RWPE2 (cell line): ENCODE results near the gene TSPAN16.

Experiments
- ATAC-seq: fragments of 200-7000 bp; cut with Tn5 transposase; 3 replicates; pipeline ENCODE4 v1.9.1; 2021; ENCODE audit warnings: low read depth
- DNase-seq: peaks from one replicate; pipeline ENCODE4 v3.0.0-alpha.2; 2020; ENCODE audit warnings: low spot score
- H3K27ac ChIP-seq: fragments of 450-650 bp; 2 replicates; pipeline ENCODE4 v1.5.1; 2017; ENCODE audit warnings: mild to moderate bottlenecking; ENCODE audit not compliant: poor library complexity, severe bottlenecking
- H3K27me3 ChIP-seq: fragments of 250-450 bp; sonication (Bioruptor Pico); 2 replicates; pipeline ENCODE4 v1.5.1; 2021; ENCODE audit warnings: mild to moderate bottlenecking, moderate library complexity; ENCODE audit not compliant: insufficient read depth, poor library complexity, severe bottlenecking
- H3K36me3 ChIP-seq: fragments of 250-450 bp; sonication (Bioruptor Pico); 2 replicates; pipeline ENCODE4 v1.5.1; 2020; ENCODE audit warnings: low read depth, mild to moderate bottlenecking, moderate library complexity
- H3K4me1 ChIP-seq: fragments of 250-450 bp; sonication (Bioruptor Pico); 2 replicates; pipeline ENCODE4 v1.5.1; 2021; ENCODE audit warnings: mild to moderate bottlenecking, moderate library complexity; ENCODE audit not compliant: insufficient read depth, poor library complexity, severe bottlenecking
- H3K4me3 ChIP-seq: fragments of 250-450 bp; sonication (Bioruptor Pico); 2 replicates; pipeline ENCODE4 v1.5.1; 2021; ENCODE audit warnings: mild to moderate bottlenecking, moderate library complexity; ENCODE audit not compliant: severe bottlenecking
- H3K9me3 ChIP-seq: fragments of 250-450 bp; sonication (Bioruptor Pico); 2 replicates; pipeline ENCODE4 v1.5.1; 2021; ENCODE audit warnings: mild to moderate bottlenecking, moderate library complexity; ENCODE audit not compliant: severe bottlenecking
- TF ChIP-seq, protein P1 (sequence below): fragments of 450-650 bp; IDR thresholded peaks from one replicate; pipeline ENCODE4 v1.5.1; 2017; ENCODE audit warnings: mild to moderate bottlenecking, moderate library complexity; ENCODE audit not compliant: poor library complexity, severe bottlenecking

The TSPAN16 gene

DNA sequence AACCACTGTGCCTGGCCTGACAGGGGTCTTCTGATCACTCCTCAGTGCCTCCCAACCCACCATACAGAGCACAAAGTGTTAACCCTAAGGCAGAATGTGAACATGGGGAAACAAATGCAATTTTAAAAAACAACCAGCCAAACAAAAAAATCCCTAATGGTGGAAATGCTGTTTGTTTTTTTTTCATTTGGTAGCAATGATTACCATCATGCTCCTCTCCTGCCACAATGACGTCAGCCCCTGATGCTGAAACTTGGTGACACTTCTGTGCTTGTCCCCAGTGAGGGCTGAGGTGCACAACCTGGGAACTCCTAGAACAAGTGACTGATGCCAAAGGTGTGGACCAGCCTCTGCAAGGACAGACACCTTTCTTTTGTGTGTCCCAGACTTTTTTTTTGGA, 4.0 kb upstream of the TSPAN16 start:
- H3K4me1 ChIP-seq, result no peaks in the 10 kb centered on the region
- TF ChIP-seq, protein P1, sequence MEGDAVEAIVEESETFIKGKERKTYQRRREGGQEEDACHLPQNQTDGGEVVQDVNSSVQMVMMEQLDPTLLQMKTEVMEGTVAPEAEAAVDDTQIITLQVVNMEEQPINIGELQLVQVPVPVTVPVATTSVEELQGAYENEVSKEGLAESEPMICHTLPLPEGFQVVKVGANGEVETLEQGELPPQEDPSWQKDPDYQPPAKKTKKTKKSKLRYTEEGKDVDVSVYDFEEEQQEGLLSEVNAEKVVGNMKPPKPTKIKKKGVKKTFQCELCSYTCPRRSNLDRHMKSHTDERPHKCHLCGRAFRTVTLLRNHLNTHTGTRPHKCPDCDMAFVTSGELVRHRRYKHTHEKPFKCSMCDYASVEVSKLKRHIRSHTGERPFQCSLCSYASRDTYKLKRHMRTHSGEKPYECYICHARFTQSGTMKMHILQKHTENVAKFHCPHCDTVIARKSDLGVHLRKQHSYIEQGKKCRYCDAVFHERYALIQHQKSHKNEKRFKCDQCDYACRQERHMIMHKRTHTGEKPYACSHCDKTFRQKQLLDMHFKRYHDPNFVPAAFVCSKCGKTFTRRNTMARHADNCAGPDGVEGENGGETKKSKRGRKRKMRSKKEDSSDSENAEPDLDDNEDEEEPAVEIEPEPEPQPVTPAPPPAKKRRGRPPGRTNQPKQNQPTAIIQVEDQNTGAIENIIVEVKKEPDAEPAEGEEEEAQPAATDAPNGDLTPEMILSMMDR, result no peak
- no peaks in the 10 kb centered on the region for H3K27me3 ChIP-seq
- no peaks in the 10 kb centered on the region for H3K36me3 ChIP-seq
- no peak overlapping the region for H3K4me3 ChIP-seq
- DNase-seq (no peak), ATAC-seq (no peak)
- H3K9me3 ChIP-seq, result no peaks in the 10 kb centered on the region
- no peak overlapping the region for H3K27ac ChIP-seq

- Histone ChIP-seq H3K4me3 (no peak overlapping the region), H3K27ac (peak overlapping the region; percentile 47)
Measured at GRCh38 chr19:11293433-11294389, 2.2 kb upstream of the TSPAN16 start.

GRCh38 chr19:11295180-11295579, 780 bp upstream of the TSPAN16 start:
- ATAC-seq (no peak), DNase-seq (no peak)
- TF ChIP-seq, protein P1, result no peak
- Histone ChIP-seq H3K36me3 (no peaks in the 10 kb centered on the region), H3K4me3 (no peak overlapping the region), H3K27ac (no peak overlapping the region), H3K9me3 (no peaks in the 10 kb centered on the region), H3K27me3 (no peaks in the 10 kb centered on the region), H3K4me1 (no peaks in the 10 kb centered on the region)

More at GRCh38 chr19:11293433-11294389, 2.2 kb upstream of the TSPAN16 start:
- no peaks in the 10 kb centered on the region for H3K4me1 ChIP-seq
- TF ChIP-seq, protein P1, result peak; percentile 99
- H3K9me3 ChIP-seq, result no peaks in the 10 kb centered on the region
- DNase-seq (peak; percentile 94), ATAC-seq (peak; percentile 96)
- no peaks in the 10 kb centered on the region for H3K27me3 ChIP-seq
- H3K36me3 ChIP-seq, result no peaks in the 10 kb centered on the region

- Histone ChIP-seq H3K4me1 (no peaks in the 10 kb centered on the region), H3K4me3 (no peak overlapping the region), H3K9me3 (no peaks in the 10 kb centered on the region), H3K36me3 (no peaks in the 10 kb centered on the region), H3K27ac (no peak overlapping the region), H3K27me3 (no peaks in the 10 kb centered on the region)
- no peak for ATAC-seq
- no peak for DNase-seq
- TF ChIP-seq, protein P1, result no peak
Measured at GRCh38 chr19:11296264-11296663, 304 bp downstream of the TSPAN16 start.
